Caco-2 (cell line): ENCODE results near the gene LTF. TPM values are rescaled to one million over a fixed set of nuclear protein-coding genes. Genes with fewer than 3 reads are reported as not detected.

ENCODE experiments used
- BruUV-seq: library from RNA; stranded (reverse); fragments of 400-500 nt; replicated peaks from 2 replicates; lab custom pipeline; 2021; lab: Mats Ljungman, UMichigan
- CTCF ChIA-PET: fragments of 300-600 bp; sonication (Branson Sonifier 250); formaldehyde crosslinking; loops from one replicate; lab custom pipeline; 2022; ENCODE audit warnings: antibody characterized with exemption; lab: Charles Lee
- POLR2A ChIA-PET: fragments of 300-600 bp; sonication (Branson Sonifier 250); formaldehyde crosslinking; loops from one replicate; lab custom pipeline; 2022; ENCODE audit warnings: antibody characterized with exemption; lab: Charles Lee
- DNase-seq, 2 experiments: peaks; one replicate each; pipeline versions ENCODE4 v3.0.0 to v3.0.0-alpha.2; 2020 to 2022
- H3K27me3 ChIP-seq: replicated peaks from 2 replicates; pipeline ENCODE4 v1.6.0; 2011; ENCODE audit warnings: low read length; ENCODE audit not compliant: control insufficient read depth, insufficient read depth
- H3K36me3 ChIP-seq: 2 replicates; pipeline ENCODE4 v1.5.1; 2011; ENCODE audit warnings: low read length; ENCODE audit not compliant: control insufficient read depth, insufficient read depth
- H3K4me1 ChIP-seq: fragments of 250-450 bp; sonication (Bioruptor Pico); 2 replicates; pipeline ENCODE4 v1.5.1; 2020; ENCODE audit warnings: mild to moderate bottlenecking
- H3K4me3 ChIP-seq: 2 replicates; pipeline ENCODE4 v1.5.1; 2011; ENCODE audit warnings: low read depth, mild to moderate bottlenecking, control low read depth, low read length
- H3K9me3 ChIP-seq: fragments of 250-450 bp; sonication (Bioruptor Pico); 2 replicates; pipeline ENCODE4 v1.5.1; 2020; ENCODE audit warnings: mild to moderate bottlenecking, moderate library complexity
- H3K27ac Mint-ChIP-seq: one replicate; pipeline ENCODE4 v1.8.0; 2022; ENCODE audit warnings: mixed read lengths; ENCODE audit not compliant: unreplicated experiment
- H3K27me3 Mint-ChIP-seq: one replicate; pipeline ENCODE4 v1.8.0; 2022; ENCODE audit warnings: mixed read lengths; ENCODE audit not compliant: insufficient read depth, unreplicated experiment
- H3K36me3 Mint-ChIP-seq: one replicate; pipeline ENCODE4 v1.8.0; 2022; ENCODE audit warnings: mild to moderate bottlenecking, mixed read lengths; ENCODE audit not compliant: insufficient read depth, unreplicated experiment
- H3K4me1 Mint-ChIP-seq: one replicate; pipeline ENCODE4 v1.8.0; 2022; ENCODE audit warnings: low read depth, mixed read lengths; ENCODE audit not compliant: unreplicated experiment
- H3K4me3 Mint-ChIP-seq: one replicate; pipeline ENCODE4 v1.8.0; 2022; ENCODE audit warnings: mild to moderate bottlenecking, moderate library complexity, mixed read lengths; ENCODE audit not compliant: unreplicated experiment
- H3K9me3 Mint-ChIP-seq: one replicate; pipeline ENCODE4 v1.8.0; 2022; ENCODE audit warnings: mixed read lengths; ENCODE audit not compliant: unreplicated experiment
- CTCF ChIP-seq, 2 experiments: fragments of 200-600 bp in 1 of 2; IDR thresholded peaks; 1 replicate in 1 of 2; 2 replicates in 1 of 2; pipeline versions ENCODE4 v1.5.1 to v1.8.0; 2011 to 2022; ENCODE audit warnings: antibody characterized with exemption in 1 of 2, control low read depth in 1 of 2, inconsistent platforms in 1 of 2, low read depth in 1 of 2, low read length in 1 of 2, mild to moderate bottlenecking in 1 of 2, moderate library complexity in 1 of 2; ENCODE audit not compliant: insufficient read depth in 1 of 2, severe bottlenecking in 1 of 2, unreplicated experiment in 1 of 2
- intact Hi-C: fragments of 100-400 bp; cut with micrococcal nuclease; formaldehyde crosslinking; loops from one replicate; pipeline ENCODE4 v1.10.0; 2022; ENCODE audit not compliant: unreplicated experiment
- total RNA-seq: library from RNA; stranded (reverse); gene quantifications from 2 replicates; pipeline ENCODE4 v1.2.3, GENCODE V29; 2022

LTF gene
- total RNA-seq, 1 experiment from 2014 or later = not detected

- H3K9me3 Mint-ChIP-seq = peaks cover 24% of the 10 kb centered on the region
- Histone ChIP-seq H3K27me3 (no peaks in the 10 kb centered on the region), H3K36me3 (no peaks in the 10 kb centered on the region), H3K4me3 (no peak overlapping the region), H3K4me1 (peaks cover 36% of the 10 kb centered on the region), H3K9me3 (peaks cover 3% of the 10 kb centered on the region; the same call in 1 of the 2 replicates)
- CTCF ChIA-PET = interaction anchor here (0.7 to 2.3 kb wide), 4 partner anchors 16 to 129 kb away, joined by 3 to 11 read pairs (median 4); no protein-coding TSS in a partner anchor
- no peaks in the 10 kb centered on the region for H3K27me3 Mint-ChIP-seq
- peak overlapping the region; percentile 37 for H3K4me3 Mint-ChIP-seq
- no peak for DNase-seq
- POLR2A ChIA-PET = interaction anchor here (1.1 kb wide), 1 partner anchor 129 kb away, joined by 5 read pairs; no protein-coding TSS in a partner anchor
- H3K4me1 Mint-ChIP-seq = peaks cover 21% of the 10 kb centered on the region
- intact Hi-C loops = loop anchor here (1.0 kb wide), 1 partner anchor 129 kb away; no protein-coding TSS in a partner anchor
- BruUV-seq = no TSS peak
- no peak for TF ChIP-seq CTCF (IDR thresholded peaks at IDR 0.05; ENCODE audit: insufficient read depth in 1 of 2, low read depth in 1 of 2, low read length in 1 of 2, severe bottlenecking in 1 of 2, unreplicated experiment in 1 of 2)
- peak overlapping the region; percentile 75 for H3K27ac Mint-ChIP-seq
- no peaks in the 10 kb centered on the region for H3K36me3 Mint-ChIP-seq
Measured at GRCh38 chr3:46429671-46430070, 35.0 kb downstream of the LTF start.

GRCh38 chr3:46429250-46429649, 35.5 kb downstream of the LTF start:
- no peak overlapping the region for H3K4me3 ChIP-seq
- no TSS peak for BruUV-seq
- H3K27ac Mint-ChIP-seq = peak overlapping the region; percentile 75

More at GRCh38 chr3:46429250-46429649, 35.5 kb downstream of the LTF start:
- TF ChIP-seq CTCF (IDR thresholded peaks at IDR 0.05; ENCODE audit: insufficient read depth in 1 of 2, low read depth in 1 of 2, low read length in 1 of 2, severe bottlenecking in 1 of 2, unreplicated experiment in 1 of 2) = no peak
- Mint-ChIP-seq H3K9me3 (peaks cover 23% of the 10 kb centered on the region), H3K4me3 (peak overlapping the region; percentile 37), H3K27me3 (no peaks in the 10 kb centered on the region), H3K36me3 (no peaks in the 10 kb centered on the region), H3K4me1 (peaks cover 21% of the 10 kb centered on the region)
- intact Hi-C loops = loop anchor here (1.0 kb wide), 1 partner anchor 129 kb away; no protein-coding TSS in a partner anchor
- peak; percentile 29 to 45 for DNase-seq
- H3K36me3 ChIP-seq = no peaks in the 10 kb centered on the region
- H3K9me3 ChIP-seq = peaks cover 3% of the 10 kb centered on the region; the same call in 1 of the 2 replicates
- peaks cover 36% of the 10 kb centered on the region for H3K4me1 ChIP-seq
- no peaks in the 10 kb centered on the region for H3K27me3 ChIP-seq
- ChIA-PET POLR2A (interaction anchor here (1.1 kb wide), 1 partner anchor 129 kb away, joined by 5 read pairs; no protein-coding TSS in a partner anchor), CTCF (interaction anchor here (0.7 to 2.3 kb wide), 4 partner anchors 16 to 129 kb away, joined by 3 to 11 read pairs (median 4); no protein-coding TSS in a partner anchor)
